Smooth muscle cell (in vitro differentiated cells): ENCODE results near the gene TESK2. TPM values are rescaled to one million over a fixed set of nuclear protein-coding genes. Genes with fewer than 3 reads are reported as not detected.

Experiments used
- DNase-seq: peaks from one replicate; lab custom pipeline; 2025; ENCODE audit not compliant: unreplicated experiment; lab: John Stamatoyannopoulos, UW
- H2AFZ ChIP-seq: fragments of 200-600 bp; sonication (generic); 2 replicates; pipeline ENCODE4 v1.6.0; 2016; ENCODE audit warnings: antibody characterized with exemption, low read depth, mild to moderate bottlenecking
- H3F3A ChIP-seq: fragments of 200-600 bp; sonication (generic); 2 replicates; pipeline ENCODE4 v1.6.0; 2017; ENCODE audit warnings: antibody characterized with exemption, low read depth
- H3K27ac ChIP-seq: fragments of 200-600 bp; sonication (generic); 2 replicates; pipeline ENCODE4 v1.5.1; 2016; ENCODE audit warnings: low read depth, mild to moderate bottlenecking
- H3K27me3 ChIP-seq: fragments of 200-600 bp; sonication (generic); 2 replicates; pipeline ENCODE4 v1.6.1; 2016; ENCODE audit warnings: low read depth, mild to moderate bottlenecking
- H3K36me3 ChIP-seq: fragments of 200-600 bp; sonication (generic); 2 replicates; pipeline ENCODE4 v1.5.1; 2016; ENCODE audit warnings: low read depth
- H3K4me1 ChIP-seq: fragments of 200-600 bp; sonication (generic); 2 replicates; pipeline ENCODE4 v1.5.1; 2016; ENCODE audit warnings: low read depth
- H3K4me2 ChIP-seq: fragments of 200-600 bp; sonication (generic); 2 replicates; pipeline ENCODE4 v1.6.0; 2016; ENCODE audit warnings: mild to moderate bottlenecking
- H3K4me3 ChIP-seq: fragments of 200-600 bp; sonication (generic); 2 replicates; pipeline ENCODE4 v1.5.1; 2016; ENCODE audit warnings: mild to moderate bottlenecking
- H3K79me2 ChIP-seq: fragments of 200-600 bp; sonication (generic); 2 replicates; pipeline ENCODE4 v1.6.0; 2016; ENCODE audit warnings: low read depth, mild to moderate bottlenecking
- H3K9ac ChIP-seq: fragments of 200-600 bp; sonication (generic); 2 replicates; pipeline ENCODE4 v1.6.0; 2016; ENCODE audit warnings: low read depth
- H3K9me3 ChIP-seq: fragments of 200-600 bp; sonication (generic); replicated peaks from 2 replicates; pipeline ENCODE4 v1.5.1; 2016; ENCODE audit warnings: low read depth
- H4K20me1 ChIP-seq: fragments of 200-600 bp; sonication (generic); 2 replicates; pipeline ENCODE4 v1.6.0; 2016; ENCODE audit warnings: low read depth
- CTCF ChIP-seq: fragments of 200-600 bp; sonication (generic); IDR thresholded peaks from 2 replicates; pipeline ENCODE4 v1.5.1; 2017; ENCODE audit warnings: borderline replicate concordance, mild to moderate bottlenecking, antibody characterized with exemption; ENCODE audit not compliant: insufficient read depth, poor library complexity, severe bottlenecking
- WGBS: methylation state at CpG from one replicate; pipeline ENCODE4 v1.1.7; 2016; ENCODE audit warnings: low lambda C conversion rate; 5-methylcytosine and 5-hydroxymethylcytosine counted together
- polyA plus RNA-seq: library from polyadenylated mRNA; unstranded; fragments of >200 nt; fragmentation: Nextera tagmentation; extraction: Ambion mirVana; gene quantifications from 2 replicates; pipeline ENCODE4 v1.2.1, GENCODE V29; 2016
- total RNA-seq: library from RNA; depleted of rRNA; stranded (reverse); fragments of >200 nt; gene quantifications from 2 replicates; pipeline ENCODE4 v1.2.3, GENCODE V29; 2014

Gene TESK2
- total and polyA plus RNA-seq, 2 experiments from 2014 or later, result 1.3 to 4.3 TPM

GRCh38 chr1:45395582-45395981 lies 95.4 kb downstream of the TESK2 start:
- 82% methylated on average over 1 of the region's 1 CpG for whole genome bisulfite sequencing
- no peak for DNase-seq
- TF ChIP-seq CTCF, result no peak
- Histone ChIP-seq H3K36me3 (no peaks in the 10 kb centered on the region), H3K4me2 (no peak overlapping the region), H3F3A (no peaks in the 10 kb centered on the region), H3K9me3 (no peaks in the 10 kb centered on the region), H3K27me3 (no peaks in the 10 kb centered on the region), H3K9ac (no peak overlapping the region), H3K79me2 (no peaks in the 10 kb centered on the region), H4K20me1 (no peaks in the 10 kb centered on the region), H3K4me3 (no peak overlapping the region), H3K27ac (no peak overlapping the region), H3K4me1 (no peaks in the 10 kb centered on the region), H2AFZ (no peak overlapping the region)

GRCh38 chr1:45395051-45395450 lies 95.9 kb downstream of the TESK2 start:
- no peaks in the 10 kb centered on the region for H3F3A ChIP-seq
- H3K79me2 ChIP-seq, result no peaks in the 10 kb centered on the region
- H3K9me3 ChIP-seq, result no peaks in the 10 kb centered on the region
- H3K36me3 ChIP-seq, result no peaks in the 10 kb centered on the region
- no peak overlapping the region for H2AFZ ChIP-seq
- WGBS, result 80% methylated on average over 2 of the region's 2 CpGs
- no peak overlapping the region for H3K4me2 ChIP-seq
- no peak overlapping the region for H3K4me3 ChIP-seq
- H3K27me3 ChIP-seq, result no peaks in the 10 kb centered on the region
- DNase-seq, result no peak
- no peak for TF ChIP-seq CTCF
- H4K20me1 ChIP-seq, result no peaks in the 10 kb centered on the region
- no peak overlapping the region for H3K27ac ChIP-seq
- H3K9ac ChIP-seq, result no peak overlapping the region
- no peaks in the 10 kb centered on the region for H3K4me1 ChIP-seq

GRCh38 chr1:45394342-45394741 lies 96.6 kb downstream of the TESK2 start:
- H3K4me3 ChIP-seq, result no peak overlapping the region
- no peaks in the 10 kb centered on the region for H3F3A ChIP-seq
- H3K9me3 ChIP-seq, result no peaks in the 10 kb centered on the region
- DNase-seq, result no peak
- no peak overlapping the region for H3K9ac ChIP-seq
- no peaks in the 10 kb centered on the region for H3K27me3 ChIP-seq
- TF ChIP-seq CTCF, result no peak
- no peak overlapping the region for H2AFZ ChIP-seq
- 81% methylated on average over 3 of the region's 3 CpGs for WGBS
- no peak overlapping the region for H3K27ac ChIP-seq
- H3K79me2 ChIP-seq, result no peaks in the 10 kb centered on the region
- H4K20me1 ChIP-seq, result no peaks in the 10 kb centered on the region
- H3K4me2 ChIP-seq, result no peak overlapping the region
- no peaks in the 10 kb centered on the region for H3K4me1 ChIP-seq
- no peaks in the 10 kb centered on the region for H3K36me3 ChIP-seq

GRCh38 chr1:45393718-45394302 lies 97.2 kb downstream of the TESK2 start:
- no peaks in the 10 kb centered on the region for H4K20me1 ChIP-seq
- WGBS, result 96% methylated on average over 6 of the region's 6 CpGs
- no peak for TF ChIP-seq CTCF
- H3K79me2 ChIP-seq, result no peaks in the 10 kb centered on the region
- no peaks in the 10 kb centered on the region for H3K4me1 ChIP-seq
- H3K36me3 ChIP-seq, result no peaks in the 10 kb centered on the region
- no peaks in the 10 kb centered on the region for H3K9me3 ChIP-seq
- H3F3A ChIP-seq, result no peaks in the 10 kb centered on the region
- no peaks in the 10 kb centered on the region for H3K27me3 ChIP-seq
- no peak overlapping the region for H2AFZ ChIP-seq
- H3K27ac ChIP-seq, result no peak overlapping the region
- H3K4me3 ChIP-seq, result no peak overlapping the region
- no peak overlapping the region for H3K9ac ChIP-seq
- DNase-seq, result no peak
- H3K4me2 ChIP-seq, result no peak overlapping the region
